ENCODE results near the gene RAP1GAP.

RAP1GAP gene

DNA sequence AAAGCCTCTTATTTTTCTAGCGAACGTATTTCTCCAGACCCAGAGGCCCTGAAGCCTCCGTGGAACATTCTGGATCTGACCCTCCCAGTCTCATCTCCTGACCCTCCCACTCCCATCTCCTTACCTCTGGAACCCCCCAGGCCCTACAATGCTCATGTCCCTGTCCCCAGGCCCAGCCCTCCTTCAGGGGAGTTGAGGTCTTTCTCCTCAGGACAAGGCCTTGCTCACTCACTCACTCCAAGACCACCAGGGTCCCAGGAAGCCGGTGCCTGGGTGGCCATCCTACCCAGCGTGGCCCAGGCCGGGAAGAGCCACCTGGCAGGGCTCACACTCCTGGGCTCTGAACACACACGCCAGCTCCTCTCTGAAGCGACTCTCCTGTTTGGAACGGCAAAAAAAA lies 91.2 kb downstream of the RAP1GAP start:
- Mint-ChIP-seq H3K9me3 (no peaks in the 10 kb centered on the region), H3K4me3 (no peak overlapping the region), H3K4me1 (ENCODE audit: low read depth) (no peaks in the 10 kb centered on the region), H3K36me3 (ENCODE audit: low read depth) (no peaks in the 10 kb centered on the region), H3K27ac (no peak overlapping the region), H3K27me3 (peaks cover 20% of the 10 kb centered on the region)

DNA sequence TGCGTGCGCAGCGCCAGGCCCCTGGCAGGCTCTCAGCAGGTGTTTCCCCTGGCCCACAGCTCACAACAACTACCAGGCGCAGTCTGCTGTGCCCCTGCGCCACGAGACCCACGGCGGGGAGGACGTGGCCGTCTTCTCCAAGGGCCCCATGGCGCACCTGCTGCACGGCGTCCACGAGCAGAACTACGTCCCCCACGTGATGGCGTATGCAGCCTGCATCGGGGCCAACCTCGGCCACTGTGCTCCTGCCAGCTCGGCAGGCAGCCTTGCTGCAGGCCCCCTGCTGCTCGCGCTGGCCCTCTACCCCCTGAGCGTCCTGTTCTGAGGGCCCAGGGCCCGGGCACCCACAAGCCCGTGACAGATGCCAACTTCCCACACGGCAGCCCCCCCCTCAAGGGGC lies 91.8 kb downstream of the RAP1GAP start:
- Mint-ChIP-seq H3K27ac (no peak overlapping the region), H3K4me1 (ENCODE audit: low read depth) (no peaks in the 10 kb centered on the region), H3K36me3 (ENCODE audit: low read depth) (no peaks in the 10 kb centered on the region), H3K9me3 (no peaks in the 10 kb centered on the region), H3K4me3 (no peak overlapping the region), H3K27me3 (peaks cover 22% of the 10 kb centered on the region)

GRCh38 chr1:21576798-21577187 lies 92.4 kb downstream of the RAP1GAP start:
- Mint-ChIP-seq H3K9me3 (no peaks in the 10 kb centered on the region), H3K4me3 (no peak overlapping the region), H3K4me1 (ENCODE audit: low read depth) (no peaks in the 10 kb centered on the region), H3K27me3 (peaks cover 20% of the 10 kb centered on the region), H3K36me3 (ENCODE audit: low read depth) (no peaks in the 10 kb centered on the region), H3K27ac (no peak overlapping the region)

- no peaks in the 10 kb centered on the region for H3K4me1 Mint-ChIP-seq (ENCODE audit: low read depth)
These were observed 92.9 kb downstream of the RAP1GAP start for GRCh38 chr1:21576031-21576797.

GRCh38 chr1:21575351-21575942 lies 93.7 kb downstream of the RAP1GAP start:
- no peak overlapping the region for H3K4me3 Mint-ChIP-seq
- H3K9me3 Mint-ChIP-seq, result no peaks in the 10 kb centered on the region
- H3K36me3 Mint-ChIP-seq (ENCODE audit: low read depth), result no peaks in the 10 kb centered on the region
- H3K27ac Mint-ChIP-seq, result no peak overlapping the region
- H3K4me1 Mint-ChIP-seq (ENCODE audit: low read depth), result no peaks in the 10 kb centered on the region
- peaks cover 20% of the 10 kb centered on the region for H3K27me3 Mint-ChIP-seq

More at GRCh38 chr1:21576031-21576797, 92.9 kb downstream of the RAP1GAP start:
- Mint-ChIP-seq H3K9me3 (no peaks in the 10 kb centered on the region), H3K27ac (no peak overlapping the region), H3K27me3 (peaks cover 20% of the 10 kb centered on the region), H3K4me3 (no peak overlapping the region), H3K36me3 (ENCODE audit: low read depth) (no peaks in the 10 kb centered on the region)

- Mint-ChIP-seq H3K4me1 (ENCODE audit: low read depth) (no peaks in the 10 kb centered on the region), H3K27ac (no peak overlapping the region), H3K9me3 (no peaks in the 10 kb centered on the region), H3K27me3 (peaks cover 20% of the 10 kb centered on the region), H3K36me3 (ENCODE audit: low read depth) (no peaks in the 10 kb centered on the region), H3K4me3 (no peak overlapping the region)
These were observed 94.5 kb downstream of the RAP1GAP start for GRCh38 chr1:21574466-21575151.

GRCh38 chr1:21573971-21574465 lies 95.1 kb downstream of the RAP1GAP start:
- Mint-ChIP-seq H3K9me3 (no peaks in the 10 kb centered on the region), H3K4me1 (ENCODE audit: low read depth) (no peaks in the 10 kb centered on the region), H3K4me3 (no peak overlapping the region), H3K27me3 (peaks cover 20% of the 10 kb centered on the region), H3K27ac (no peak overlapping the region), H3K36me3 (ENCODE audit: low read depth) (no peaks in the 10 kb centered on the region)

DNA sequence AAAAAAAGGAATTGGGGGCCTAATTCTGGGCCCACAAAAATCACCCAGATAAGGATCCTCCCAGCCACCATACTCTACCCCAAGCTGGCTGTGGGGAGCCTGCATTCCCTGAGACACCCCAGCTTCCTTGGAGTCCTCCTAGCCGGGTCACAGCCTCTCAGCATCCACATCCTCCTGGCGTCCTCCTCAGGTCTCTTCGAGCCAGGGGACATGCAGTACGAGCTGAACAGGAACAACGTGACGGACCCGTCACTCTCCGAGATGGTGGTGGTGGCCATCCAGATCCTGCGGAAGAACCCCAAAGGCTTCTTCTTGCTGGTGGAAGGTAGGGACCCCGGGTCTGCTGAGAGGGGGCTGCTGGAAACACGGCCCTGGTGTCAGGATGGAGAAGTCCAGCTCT lies 95.7 kb downstream of the RAP1GAP start:
- Mint-ChIP-seq H3K36me3 (ENCODE audit: low read depth) (no peaks in the 10 kb centered on the region), H3K4me3 (no peak overlapping the region), H3K27me3 (peaks cover 20% of the 10 kb centered on the region), H3K4me1 (ENCODE audit: low read depth) (no peaks in the 10 kb centered on the region), H3K9me3 (no peaks in the 10 kb centered on the region), H3K27ac (no peak overlapping the region)

DNA sequence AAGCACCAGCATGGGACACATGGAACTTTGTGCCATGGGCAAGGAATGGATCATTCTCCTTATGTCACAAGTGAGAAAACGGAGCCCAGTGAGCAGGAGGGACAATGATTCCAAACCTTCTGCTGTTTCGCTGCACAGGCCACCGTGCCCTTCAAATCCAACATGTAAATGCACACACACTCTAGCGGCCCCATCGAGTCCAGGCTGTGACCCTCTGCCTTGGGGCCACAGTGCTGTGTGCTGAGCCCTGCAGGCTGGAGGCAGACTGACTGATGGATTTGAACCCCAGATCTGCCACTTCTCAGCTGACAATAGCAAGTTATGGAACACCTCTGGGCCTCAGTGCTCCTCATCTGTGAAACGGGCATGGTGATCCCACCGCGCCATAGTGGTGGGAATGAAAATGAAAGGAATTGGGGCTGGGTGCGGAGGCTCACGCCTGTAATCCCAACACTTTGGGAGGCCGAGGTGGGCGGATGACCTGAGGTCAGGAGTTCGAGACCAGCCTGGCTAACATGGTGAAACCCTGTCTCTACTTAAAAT lies 96.4 kb downstream of the RAP1GAP start:
- H3K27ac Mint-ChIP-seq, result no peak overlapping the region
- no peaks in the 10 kb centered on the region for H3K36me3 Mint-ChIP-seq (ENCODE audit: low read depth)
- H3K27me3 Mint-ChIP-seq, result peaks cover 20% of the 10 kb centered on the region
- no peaks in the 10 kb centered on the region for H3K9me3 Mint-ChIP-seq
- no peak overlapping the region for H3K4me3 Mint-ChIP-seq
- H3K4me1 Mint-ChIP-seq (ENCODE audit: low read depth), result no peaks in the 10 kb centered on the region

DNA sequence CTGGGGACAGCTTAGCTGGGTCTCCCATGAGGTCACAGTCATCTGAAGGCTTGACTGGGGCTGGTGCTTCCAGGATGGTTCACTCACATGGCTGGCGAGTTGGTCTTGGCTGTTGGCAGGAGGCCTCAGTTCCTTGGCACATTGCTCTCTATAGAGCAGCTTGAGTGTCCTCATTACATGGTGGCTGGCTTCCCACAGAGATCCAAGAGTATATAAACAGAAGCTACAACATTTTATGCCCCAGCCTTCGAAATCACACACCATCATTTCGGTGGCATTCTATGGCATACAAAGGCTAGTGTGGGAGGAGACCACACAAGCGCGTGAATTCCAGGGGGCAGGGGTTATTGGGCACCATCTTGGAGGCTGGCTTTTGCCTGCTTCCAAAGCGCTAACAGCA lies 96.9 kb downstream of the RAP1GAP start:
- Mint-ChIP-seq H3K27me3 (peaks cover 20% of the 10 kb centered on the region), H3K9me3 (no peaks in the 10 kb centered on the region), H3K4me1 (ENCODE audit: low read depth) (no peaks in the 10 kb centered on the region)

DNA sequence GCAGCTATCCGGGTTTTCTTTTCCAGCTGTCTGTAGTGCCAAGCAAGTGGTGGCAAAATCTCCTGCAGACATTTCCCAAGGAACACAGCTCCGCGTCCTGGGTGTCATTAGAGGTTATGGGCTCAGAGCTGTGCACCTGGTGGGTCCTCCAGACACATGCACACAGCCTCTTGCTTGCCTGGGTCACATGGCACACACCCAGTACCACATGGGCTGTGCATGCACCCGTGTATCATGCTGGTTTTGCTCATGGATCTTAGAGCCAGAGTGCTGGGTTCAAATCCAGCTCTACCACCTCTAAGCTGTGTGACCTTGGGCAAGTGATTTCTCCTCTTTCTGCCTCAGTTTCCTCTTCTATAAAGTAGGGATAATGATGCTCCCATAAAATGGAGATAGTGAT lies 98.3 kb downstream of the RAP1GAP start:
- peaks cover 20% of the 10 kb centered on the region for H3K27me3 Mint-ChIP-seq
- no peak overlapping the region for H3K4me3 Mint-ChIP-seq
- H3K4me1 Mint-ChIP-seq (ENCODE audit: low read depth), result no peaks in the 10 kb centered on the region
- no peak overlapping the region for H3K27ac Mint-ChIP-seq
- no peaks in the 10 kb centered on the region for H3K9me3 Mint-ChIP-seq
- H3K36me3 Mint-ChIP-seq (ENCODE audit: low read depth), result no peaks in the 10 kb centered on the region

More for the DNA sequence above, 96.9 kb downstream of the RAP1GAP start:
- H3K4me3 Mint-ChIP-seq, result no peak overlapping the region
- H3K36me3 Mint-ChIP-seq (ENCODE audit: low read depth), result no peaks in the 10 kb centered on the region
- H3K27ac Mint-ChIP-seq, result no peak overlapping the region

- Mint-ChIP-seq H3K27ac (no peak overlapping the region), H3K27me3 (peaks cover 20% of the 10 kb centered on the region), H3K4me3 (no peak overlapping the region), H3K9me3 (no peaks in the 10 kb centered on the region), H3K4me1 (ENCODE audit: low read depth) (no peaks in the 10 kb centered on the region), H3K36me3 (ENCODE audit: low read depth) (no peaks in the 10 kb centered on the region)
These were observed 98.7 kb downstream of the RAP1GAP start for GRCh38 chr1:21570528-21570875.

DNA sequence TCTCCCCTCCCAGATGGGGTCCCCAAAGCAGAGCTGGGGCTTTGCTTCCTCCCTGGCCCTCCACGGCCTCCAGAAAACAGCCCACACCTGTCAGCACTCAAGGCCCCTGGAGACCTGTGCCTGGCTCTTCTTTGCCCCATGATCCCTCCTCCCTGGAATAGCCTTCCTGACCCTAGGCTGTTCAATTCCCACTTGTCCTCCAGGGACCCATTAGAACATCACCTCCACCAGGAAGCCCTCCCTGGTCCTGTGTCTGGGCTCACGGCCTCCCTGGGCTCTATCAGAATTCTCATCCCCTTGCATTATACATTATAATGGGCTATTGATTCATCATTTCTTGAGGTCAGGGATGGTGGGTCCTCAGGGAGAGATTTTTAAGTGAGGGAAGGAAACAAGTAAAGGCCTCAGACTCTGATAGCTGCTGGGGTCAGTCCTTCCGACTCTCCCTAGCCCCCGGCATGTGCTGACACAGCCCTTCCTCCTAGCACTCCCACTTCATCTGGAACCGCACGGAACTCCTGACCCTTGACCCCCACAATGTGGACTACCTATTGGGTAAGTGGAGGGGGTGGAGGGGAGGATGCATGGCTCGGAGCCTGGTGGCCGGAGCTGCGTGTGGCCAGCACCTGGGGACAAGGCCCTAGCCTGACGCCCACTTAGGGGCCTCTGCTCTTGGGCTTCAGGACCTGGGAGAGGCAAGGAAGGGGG lies 99.2 kb downstream of the RAP1GAP start:
- H3K36me3 Mint-ChIP-seq (ENCODE audit: low read depth), result no peaks in the 10 kb centered on the region
- no peak overlapping the region for H3K27ac Mint-ChIP-seq
- H3K9me3 Mint-ChIP-seq, result no peaks in the 10 kb centered on the region
- no peaks in the 10 kb centered on the region for H3K4me1 Mint-ChIP-seq (ENCODE audit: low read depth)
- H3K27me3 Mint-ChIP-seq, result peaks cover 20% of the 10 kb centered on the region
- H3K4me3 Mint-ChIP-seq, result no peak overlapping the region

DNA sequence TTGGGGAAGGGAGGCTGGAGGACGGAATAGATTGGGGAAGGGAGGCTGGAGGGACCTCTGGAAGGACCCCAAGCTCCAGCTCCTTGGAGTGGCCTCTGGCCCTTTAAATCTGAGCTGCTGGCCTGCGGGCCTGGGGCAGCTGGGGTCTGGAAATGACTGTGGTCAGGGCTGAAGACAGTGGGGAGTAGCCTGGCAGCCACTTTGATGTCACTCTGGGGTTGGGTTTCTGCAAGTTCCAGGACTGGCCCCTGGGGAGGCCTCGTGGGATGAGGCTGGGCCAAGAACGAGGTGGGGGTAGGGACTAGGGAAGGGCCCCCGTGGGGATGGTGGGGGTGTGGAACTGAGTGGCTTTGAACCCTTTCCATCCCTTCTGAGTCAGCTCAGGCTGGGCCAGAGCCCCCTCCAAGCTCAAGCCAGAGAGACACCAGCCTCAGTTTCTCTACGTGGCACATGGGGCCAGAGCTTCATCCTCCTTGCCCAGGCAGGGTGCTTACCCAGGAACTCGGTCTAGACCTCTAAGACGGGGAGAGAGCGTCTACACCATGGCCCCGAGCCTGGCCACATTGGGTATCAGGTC lies 100.3 kb downstream of the RAP1GAP start:
- Mint-ChIP-seq H3K27ac (no peak overlapping the region), H3K4me3 (no peak overlapping the region), H3K4me1 (ENCODE audit: low read depth) (no peaks in the 10 kb centered on the region), H3K27me3 (peaks cover 15% of the 10 kb centered on the region), H3K36me3 (ENCODE audit: low read depth) (no peaks in the 10 kb centered on the region), H3K9me3 (no peaks in the 10 kb centered on the region)
